DMS79 (cell line): ENCODE data around the gene ANKRD22.

Experiments
- DNase-seq: peaks from one replicate; lab custom pipeline; 2025; lab: John Stamatoyannopoulos, UW

Gene ANKRD22

DNA sequence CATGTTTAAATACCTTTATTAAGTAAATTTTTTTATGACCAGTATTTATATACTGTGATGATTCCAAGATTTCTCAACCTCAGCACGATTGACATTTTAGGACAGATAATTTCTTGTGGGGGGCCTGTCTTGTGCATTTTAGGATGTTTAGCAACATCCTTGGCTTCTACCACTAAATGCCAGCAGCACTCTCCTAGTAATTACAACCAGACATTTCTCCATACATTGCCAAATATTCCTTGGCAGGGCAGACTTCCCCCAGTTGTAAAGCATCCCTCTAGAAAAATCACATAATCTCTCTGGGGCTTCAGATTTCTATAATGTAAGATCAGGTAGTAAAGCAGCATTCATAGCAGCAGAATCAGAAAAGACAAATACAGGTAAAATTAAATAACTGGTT lies 56.9 kb downstream of the ANKRD22 start:
- no peak for DNase-seq

DNA sequence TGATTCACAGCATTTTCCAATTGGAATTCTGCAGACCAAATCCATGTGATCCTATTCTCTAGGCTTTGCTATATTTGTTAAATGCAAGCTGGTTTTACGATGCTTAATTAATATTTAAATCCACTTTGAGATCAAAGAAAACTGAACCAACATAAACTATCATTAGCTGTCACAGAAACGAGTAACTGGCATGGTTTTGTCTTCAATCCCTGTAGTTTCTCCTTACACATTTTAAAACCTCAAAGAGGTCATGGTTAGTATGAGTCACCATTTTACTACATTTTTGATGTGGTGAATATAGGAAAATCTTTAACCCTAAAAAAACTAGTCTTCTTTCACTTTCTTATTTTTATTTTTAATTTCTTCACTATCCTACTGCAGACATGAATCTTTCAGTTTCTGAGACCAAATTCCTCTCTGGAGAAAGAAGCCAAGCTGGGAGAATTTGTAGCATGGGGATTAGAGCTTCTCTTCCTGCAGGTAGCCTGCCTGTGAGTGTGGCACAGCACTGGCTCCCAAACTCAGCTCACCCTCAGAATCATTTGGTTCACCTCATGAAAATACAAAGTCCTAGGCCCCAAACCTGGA lies 57.8 kb downstream of the ANKRD22 start:
- no peak for DNase-seq

DNA sequence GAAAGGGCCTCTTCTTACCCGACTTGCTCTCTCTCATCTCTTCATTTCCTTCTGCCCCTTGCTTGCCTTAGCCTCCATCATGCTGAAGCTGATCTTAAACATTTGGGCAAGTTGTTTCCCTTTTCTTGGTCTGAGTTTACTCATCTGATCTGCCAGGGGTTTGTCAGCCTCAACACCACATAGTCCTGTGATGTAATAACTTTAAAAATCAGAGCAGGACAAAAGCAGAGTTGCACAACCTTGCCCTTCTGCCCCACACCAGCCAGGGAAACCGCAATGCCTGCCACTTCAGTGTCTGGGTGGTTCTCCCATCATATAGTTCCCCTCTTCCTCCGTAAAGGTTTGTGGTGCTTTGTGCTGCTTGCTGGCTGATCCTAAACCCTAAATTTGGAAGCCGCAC lies 59.0 kb downstream of the ANKRD22 start:
- DNase-seq = no peak

DNA sequence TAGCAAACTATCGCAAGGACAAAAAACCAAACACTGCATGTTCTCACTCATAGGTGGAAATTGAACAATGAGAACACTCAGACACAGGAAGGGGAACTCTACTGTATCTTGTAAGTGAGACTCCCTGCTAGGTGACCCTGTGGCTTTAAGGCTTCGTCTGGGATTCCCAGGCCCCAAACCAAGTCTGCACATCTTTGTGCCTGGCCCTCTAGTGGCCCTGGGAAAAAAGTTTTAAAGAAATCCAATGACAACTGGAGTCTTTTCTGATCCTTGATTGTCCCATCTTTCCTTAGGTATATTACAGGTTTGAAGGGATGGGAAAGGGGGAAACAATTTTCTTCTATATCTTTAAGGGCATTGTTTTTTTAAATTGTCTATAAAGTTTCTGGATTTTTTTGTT lies 59.7 kb downstream of the ANKRD22 start:
- no peak for DNase-seq

DNA sequence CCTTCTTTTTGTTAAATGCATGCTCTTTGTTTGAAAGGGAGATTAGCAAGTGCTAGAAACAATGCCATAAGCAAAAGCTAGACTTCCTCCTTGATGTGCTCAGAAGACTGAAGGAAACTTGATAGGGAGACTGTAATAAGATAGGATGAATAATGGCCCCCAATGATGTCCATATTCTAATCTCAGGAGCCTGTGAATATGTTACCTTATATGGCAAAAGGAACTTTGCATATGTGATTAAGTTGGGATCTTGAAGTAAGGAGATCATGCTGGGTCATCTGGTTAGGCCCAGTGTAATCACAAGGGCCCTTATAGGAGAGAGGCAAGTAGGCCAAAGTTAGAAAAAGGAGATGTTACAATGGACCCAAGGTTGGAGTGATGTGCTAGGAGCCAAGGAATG lies 62.7 kb downstream of the ANKRD22 start:
- DNase-seq = no peak

DNA sequence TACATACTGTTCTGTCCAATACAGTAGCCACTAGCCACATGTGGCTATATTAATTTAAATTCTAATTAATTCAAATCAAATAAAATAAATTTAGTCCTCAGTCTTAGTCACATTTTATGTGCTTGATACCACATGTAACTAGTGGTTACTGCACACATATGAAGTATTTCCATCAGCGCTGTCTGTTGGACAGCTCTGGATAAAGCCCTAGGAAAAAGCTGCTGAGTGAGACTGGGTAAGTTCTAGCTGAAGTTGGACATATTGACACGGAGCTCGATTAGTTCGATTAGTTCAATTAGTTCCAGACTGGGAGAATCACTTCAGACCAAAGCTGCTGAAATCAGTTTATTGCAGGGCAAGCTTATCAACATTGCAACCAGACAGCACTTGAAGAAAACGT lies 64.2 kb downstream of the ANKRD22 start:
- DNase-seq = no peak

DNA sequence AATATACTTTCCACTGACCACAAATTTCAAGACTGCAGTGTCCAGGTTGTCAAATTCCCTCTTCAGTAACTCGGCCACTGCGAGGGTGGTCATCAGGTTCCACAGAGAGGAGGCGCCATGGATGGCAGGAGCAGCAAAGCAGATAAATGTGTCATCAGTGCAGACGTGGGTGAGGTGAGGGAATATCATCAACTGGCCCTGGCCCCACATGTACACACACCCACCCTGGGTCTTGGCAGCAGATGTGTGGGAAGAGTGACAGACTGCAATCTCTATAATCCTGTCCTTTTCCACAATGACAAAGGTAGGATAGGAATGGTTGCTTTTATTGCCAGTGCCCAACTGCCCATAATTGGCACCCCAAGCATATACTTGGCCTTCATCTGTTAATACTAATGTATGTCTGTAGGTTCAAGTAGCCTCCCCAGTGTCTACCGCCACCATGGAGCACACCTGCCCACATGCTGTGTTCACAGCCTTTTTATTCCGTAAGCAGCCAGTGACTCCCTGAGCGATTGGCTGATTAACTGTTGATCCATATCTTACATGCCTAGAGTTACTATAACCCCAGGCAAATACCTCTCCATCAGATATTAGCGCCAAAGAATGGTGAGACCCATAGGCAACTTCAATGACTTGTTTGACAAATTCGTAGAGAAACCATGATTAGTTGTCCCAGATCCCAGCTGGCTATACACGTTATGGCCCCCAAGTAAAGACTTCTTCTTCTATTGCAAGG lies 65.4 kb downstream of the ANKRD22 start:
- no peak for DNase-seq

DNA sequence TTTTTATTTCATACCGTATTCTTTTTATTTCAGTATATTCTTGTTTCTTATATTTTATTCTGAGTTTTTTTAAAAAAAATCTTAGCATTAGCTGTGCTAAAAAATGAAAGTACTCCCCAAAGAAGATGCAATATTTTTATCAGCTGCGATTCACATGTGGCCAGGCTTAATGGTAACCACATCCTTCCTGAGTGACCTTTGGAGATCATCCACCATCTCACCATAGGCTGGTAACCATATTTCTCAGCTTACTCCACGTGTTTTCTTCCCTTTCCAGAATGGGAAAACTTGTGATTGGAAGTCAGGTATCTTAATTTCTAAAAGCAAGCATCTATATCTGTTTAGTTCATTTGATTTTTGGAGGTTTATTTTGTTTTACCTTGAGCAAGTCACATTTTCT lies 67.9 kb downstream of the ANKRD22 start:
- no peak for DNase-seq

DNA sequence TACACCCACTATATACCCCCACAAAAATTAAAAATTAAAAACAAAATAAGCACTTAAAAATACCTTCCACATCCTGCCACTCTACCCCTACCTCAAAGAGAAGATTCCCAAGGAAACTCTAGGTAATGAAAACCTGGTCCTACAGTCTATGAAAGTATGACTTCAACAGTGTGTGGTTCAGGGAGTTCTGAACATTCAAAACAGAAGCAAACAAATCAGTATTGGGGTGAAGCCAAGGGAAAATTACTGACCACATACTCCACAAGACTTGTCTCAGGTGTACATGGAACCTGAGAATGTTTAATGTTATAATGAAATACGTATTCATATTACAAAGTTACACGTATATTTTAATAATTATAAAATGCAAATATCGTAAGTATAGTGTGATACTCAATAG lies 69.4 kb downstream of the ANKRD22 start:
- DNase-seq = no peak

DNA sequence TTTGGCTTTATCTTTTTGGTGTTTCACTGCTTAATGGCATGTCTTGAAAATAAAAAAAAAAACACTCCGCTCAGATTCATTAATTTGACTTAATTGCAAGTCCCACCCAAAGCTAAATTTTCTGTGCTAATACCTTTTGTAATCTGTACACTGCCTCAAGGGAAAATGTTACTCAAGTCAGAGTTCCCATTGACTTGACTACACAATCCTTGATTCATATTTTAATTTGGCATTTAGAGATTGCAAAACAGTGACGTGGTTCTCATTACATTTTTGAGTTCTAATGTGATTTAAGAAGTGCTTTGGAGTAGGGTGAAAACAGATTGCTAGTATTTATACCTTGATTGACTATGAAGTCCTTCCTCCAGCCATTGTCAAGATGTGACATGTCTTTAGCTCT lies 70.4 kb downstream of the ANKRD22 start:
- no peak for DNase-seq
